GM19468 (cell line): ENCODE results near the gene AARSD1.
"Not testable (repeated sequence)": the region's sequence is repeated elsewhere in the genome, so short reads cannot be mapped to it uniquely, and the experiment has no call there.

Experiments used
- ATAC-seq: cut with Tn5 transposase; IDR thresholded peaks from one replicate; pipeline ENCODE4 v1.9.1; 2021; ENCODE audit warnings: mild to moderate bottlenecking, moderate library complexity, moderate number of reproducible peaks; ENCODE audit not compliant: unreplicated experiment; ENCODE audit errors: extremely low read depth

The AARSD1 gene

DNA sequence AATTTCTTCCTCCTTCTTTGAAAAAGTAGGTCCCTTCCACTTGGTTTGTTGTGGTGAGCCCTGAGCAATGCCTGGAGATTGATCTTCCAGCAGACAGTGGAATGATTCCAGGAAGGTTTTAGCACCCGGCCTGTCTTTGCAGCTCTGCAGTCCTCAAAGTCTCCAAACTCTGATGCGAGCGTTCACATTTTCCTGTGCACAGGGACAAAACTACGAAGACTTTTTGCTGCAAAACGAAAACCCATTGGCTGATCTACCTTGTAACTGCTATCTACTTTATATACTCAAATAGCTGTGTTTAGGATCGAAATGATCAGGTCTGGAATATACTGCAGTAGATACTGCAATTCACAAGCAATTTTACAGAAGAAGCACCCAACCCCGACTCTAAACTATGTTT lies 42.0 kb downstream of the AARSD1 start:
- ATAC-seq = no peak

GRCh38 chr17:42920922-42921321 lies 43.3 kb downstream of the AARSD1 start:
- no peak for ATAC-seq

DNA sequence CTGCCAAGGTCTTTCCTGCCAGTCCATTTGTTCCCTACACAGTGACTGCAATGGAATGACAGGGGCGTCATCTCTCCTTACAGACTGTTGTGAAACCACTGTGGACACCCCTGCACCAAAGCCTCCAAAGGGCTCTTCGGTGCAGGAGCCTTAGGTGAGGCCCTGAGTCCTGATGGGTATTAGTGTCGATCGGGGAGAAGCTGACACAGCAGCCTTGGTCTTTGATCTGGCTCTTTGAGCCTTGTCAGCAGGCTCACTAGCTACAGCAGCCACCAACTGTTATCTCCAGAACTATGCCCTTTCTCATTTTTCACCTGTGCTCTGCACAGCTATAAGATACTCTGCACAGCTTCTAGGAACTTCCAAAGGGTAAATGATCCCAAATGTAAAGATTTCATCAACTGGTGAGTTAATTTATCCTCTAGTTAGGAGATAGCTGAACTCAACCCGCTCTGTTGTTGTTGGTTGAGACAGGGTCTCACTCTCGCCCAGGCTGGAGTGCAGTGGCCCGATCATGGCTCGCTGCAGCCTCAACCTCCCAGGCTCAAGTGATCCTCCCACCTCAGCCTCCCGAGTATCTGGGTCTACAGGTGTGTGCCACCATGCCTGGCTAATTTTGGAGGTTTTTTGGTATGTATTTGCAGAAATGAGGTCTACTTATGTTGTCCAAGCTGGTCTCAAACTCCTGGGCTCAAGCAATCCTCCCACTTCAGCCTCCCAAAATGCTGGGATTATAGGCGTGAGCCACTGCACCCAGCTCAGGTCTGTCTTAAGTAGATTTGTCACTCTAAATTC lies 44.0 kb downstream of the AARSD1 start:
- ATAC-seq = no peak

GRCh38 chr17:42919522-42920077 lies 44.7 kb downstream of the AARSD1 start:
- not testable (repeated sequence) for ATAC-seq

GRCh38 chr17:42918902-42919521 lies 45.2 kb downstream of the AARSD1 start:
- no peak for ATAC-seq

GRCh38 chr17:42917236-42917603 lies 47.0 kb downstream of the AARSD1 start:
- ATAC-seq = no peak

DNA sequence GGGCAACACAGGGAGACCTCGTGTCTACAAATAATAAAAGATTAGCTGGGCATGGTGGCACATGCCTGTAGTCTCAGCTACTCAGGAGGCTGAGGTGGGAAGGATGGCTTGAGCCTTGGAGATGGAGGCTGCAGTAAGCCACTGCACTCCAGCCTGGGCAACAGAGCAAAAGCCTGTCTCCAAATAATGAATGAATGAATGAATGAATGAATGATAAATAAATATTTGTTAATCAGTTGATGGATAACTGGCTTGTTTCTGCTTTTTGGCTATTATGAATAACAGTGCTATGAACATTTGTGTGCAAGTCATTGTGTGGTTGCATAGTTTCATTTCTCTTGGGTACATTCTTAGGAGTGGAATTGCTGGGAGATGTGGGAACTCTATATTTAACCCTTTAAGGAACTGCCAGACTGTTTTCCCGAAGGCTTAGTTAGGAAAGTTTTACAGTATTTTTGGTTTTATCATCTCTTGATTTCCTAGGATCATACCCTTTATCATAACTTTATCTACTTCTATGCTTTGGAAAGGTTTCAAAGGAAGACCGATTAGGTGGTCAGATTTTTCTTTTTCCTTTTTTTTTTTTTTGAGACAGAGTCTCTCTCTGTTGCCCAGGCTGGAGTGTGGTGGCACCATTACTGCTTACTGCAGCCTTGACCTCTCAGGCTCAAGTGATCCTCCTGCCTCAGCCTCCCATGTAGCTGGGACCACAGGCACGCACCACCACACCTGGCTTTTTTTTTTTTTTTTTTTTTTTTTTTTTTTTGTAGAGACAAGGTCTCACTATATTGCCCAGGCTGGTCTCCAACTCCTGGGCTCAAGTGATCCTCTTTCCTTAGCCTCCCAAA lies 47.6 kb downstream of the AARSD1 start:
- not testable (repeated sequence) for ATAC-seq

DNA sequence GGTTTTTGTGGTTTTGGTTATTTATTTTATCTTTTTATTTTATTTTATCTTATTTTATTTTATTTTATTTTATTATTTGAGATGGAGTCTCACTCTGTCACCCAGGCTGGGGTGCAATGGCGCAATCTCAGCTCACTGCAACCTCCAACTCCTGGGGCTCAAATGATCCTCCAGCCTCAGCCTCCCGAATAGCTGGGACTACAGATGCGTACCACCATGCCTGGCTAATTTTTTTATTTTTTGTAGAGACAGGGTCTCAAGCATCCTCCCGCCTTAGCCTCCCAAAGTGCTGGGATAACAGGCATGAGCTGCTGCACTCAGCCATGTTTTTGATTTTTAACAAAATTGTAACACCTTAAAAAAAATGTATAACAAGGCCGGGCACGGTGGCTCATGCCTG lies 49.0 kb downstream of the AARSD1 start:
- not testable (repeated sequence) for ATAC-seq

DNA sequence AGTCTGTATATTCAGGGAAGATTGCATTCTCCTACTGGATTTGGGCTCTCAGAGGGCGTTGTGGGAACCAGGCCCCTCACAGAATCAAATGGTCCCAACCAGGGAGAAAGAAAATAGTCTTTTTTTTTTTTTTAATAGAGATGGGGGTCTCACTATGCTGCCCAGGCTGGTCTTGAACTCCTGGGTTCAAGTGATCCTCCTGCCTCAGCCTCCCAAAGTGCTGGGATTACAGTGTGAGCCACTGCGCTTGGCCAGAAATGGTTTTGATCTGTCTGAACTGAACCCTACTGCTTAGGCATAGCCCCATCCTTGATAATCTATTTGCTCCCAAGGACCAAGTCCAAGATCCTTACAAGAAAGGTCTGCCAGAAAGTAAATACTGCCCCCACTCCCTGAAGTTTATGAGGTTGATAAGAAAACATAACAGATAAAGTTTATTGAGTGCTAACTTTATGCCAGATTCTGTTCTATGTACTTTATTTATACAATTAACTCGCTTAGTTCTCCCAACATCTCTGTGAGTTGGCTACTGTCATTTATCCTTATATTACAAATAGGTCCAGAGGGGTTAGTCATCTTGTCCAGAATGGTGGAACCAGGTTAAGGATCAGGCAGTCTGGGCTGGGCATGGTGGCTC lies 50.2 kb downstream of the AARSD1 start:
- no peak for ATAC-seq

DNA sequence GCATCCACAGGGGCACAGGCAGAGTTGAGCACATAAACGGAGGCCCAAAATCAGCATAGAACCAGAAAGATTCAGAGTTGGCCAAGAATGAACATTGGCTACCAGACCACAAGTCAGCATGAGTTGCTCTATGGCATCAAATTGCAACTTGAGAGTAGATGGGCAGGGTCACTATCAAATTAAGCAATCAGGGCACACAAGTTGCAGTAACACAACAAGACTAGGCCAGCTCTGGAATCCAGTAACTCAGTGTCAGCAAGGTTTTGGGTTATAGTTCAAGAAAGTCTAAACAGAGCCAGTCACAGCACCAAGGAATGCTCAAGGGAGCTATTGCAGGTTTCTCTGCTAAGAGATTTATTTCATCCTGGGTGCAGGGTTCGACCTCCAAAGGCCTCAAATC lies 50.7 kb downstream of the AARSD1 start:
- ATAC-seq = no peak

DNA sequence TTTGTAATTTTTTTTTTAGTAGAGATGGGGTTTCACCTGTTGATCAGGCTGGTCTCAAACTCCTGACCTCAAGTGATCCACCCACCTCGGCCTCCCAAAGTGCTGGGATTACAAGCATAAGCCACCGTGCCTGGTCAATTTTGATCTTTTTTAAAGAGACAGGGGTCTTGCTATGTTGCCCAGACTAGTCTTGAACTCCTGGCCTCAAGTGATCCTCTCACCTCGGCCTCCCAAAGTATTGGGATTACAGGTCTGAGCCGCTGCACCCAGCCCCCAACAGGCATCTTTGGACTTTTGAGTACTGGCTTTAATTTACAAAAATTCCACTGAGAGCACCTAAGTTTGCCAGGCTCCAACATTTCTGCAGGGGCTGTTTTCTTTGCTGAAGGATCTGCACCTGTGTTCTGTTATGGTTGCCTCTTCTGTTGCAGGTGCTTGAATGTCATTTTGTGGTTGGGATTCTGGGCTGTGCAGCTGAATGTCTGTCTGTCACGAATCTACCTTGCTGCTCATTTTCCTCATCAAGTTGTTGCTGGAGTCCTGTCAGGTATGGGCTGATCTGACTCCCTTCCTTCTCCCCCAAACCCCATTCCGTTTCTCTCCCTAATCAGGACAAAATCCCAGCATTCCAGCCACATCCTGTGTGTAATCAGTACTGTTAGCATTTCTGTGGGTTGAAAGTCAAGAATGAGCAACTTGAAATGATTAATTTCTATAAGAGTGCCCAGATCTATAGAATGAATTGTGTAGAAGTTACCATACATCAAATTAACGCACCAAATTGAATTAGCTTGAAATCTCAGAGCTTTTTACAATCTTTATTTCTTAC lies 55.2 kb downstream of the AARSD1 start:
- ATAC-seq = no peak

GRCh38 chr17:42906772-42907446 lies 57.3 kb downstream of the AARSD1 start:
- no peak for ATAC-seq

DNA sequence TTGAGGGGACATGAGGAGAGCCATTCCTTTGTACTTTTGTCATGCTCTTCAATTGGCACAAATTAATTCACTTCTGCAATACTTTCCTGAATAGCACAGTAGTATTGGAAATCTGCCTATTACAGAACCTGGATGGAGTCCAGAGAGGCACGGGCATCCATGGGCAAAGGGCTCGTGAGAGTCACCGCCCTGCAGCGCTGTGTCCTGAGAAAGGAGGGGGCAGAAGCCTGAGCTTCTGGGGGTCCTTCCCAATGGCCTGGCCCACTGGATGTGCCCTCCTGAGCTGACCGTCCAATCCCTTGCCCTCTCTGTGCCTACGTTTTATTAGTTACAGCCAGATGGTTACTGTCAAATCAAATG lies 60.2 kb downstream of the AARSD1 start:
- no peak for ATAC-seq

DNA sequence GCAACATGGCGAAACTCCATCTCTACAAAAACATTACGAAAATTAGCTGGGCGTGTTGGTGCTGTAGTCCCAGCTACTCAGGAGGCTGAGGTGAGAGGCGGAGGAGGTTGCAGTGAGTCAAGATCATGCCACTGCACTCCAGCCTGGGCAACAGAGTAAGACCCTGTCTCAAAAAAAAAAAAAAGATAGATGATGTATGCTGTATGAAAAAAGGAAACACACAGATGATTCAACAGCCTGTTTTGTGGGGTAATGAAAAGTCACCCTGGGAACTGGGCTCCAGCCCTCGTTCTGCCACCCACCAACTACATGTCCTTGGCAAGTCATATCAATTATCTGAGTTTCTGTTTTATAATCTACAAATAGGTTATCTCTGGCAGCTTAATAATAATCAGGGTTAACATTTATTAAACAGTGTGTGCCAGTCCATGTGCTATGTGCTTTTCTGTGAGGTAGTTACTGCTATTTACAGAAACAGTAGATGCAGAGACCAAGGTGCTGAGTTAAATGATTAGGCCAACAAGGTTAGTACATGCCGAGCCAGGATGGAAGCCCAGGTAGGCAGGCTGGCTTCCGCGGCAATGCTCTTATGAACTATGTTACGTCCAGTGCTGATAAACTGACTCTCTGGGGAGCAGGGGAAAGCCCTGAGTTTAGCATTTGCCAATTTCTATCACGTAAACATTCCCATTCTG lies 62.6 kb downstream of the AARSD1 start:
- ATAC-seq = no peak
